ENCODE measurements around the gene AHCYL1.

AHCYL1 gene

GRCh38 chr1:110050602-110051261, 66.2 kb downstream of the AHCYL1 start:
- Mint-ChIP-seq H3K4me3 (no peak overlapping the region), H3K9me3 (no peaks in the 10 kb centered on the region), H3K36me3 (ENCODE audit: low read depth) (peaks cover 84% of the 10 kb centered on the region), H3K4me1 (peaks cover 8% of the 10 kb centered on the region), H3K27ac (no peak overlapping the region), H3K27me3 (ENCODE audit: low read depth) (no peaks in the 10 kb centered on the region)
- TF ChIP-seq CTCF (IDR thresholded peaks at IDR 0.05; ENCODE audit: unreplicated experiment in 3 of 3) = no peak

GRCh38 chr1:110051262-110051648, 66.7 kb downstream of the AHCYL1 start:
- Mint-ChIP-seq H3K27ac (no peak overlapping the region), H3K27me3 (ENCODE audit: low read depth) (no peaks in the 10 kb centered on the region), H3K9me3 (no peaks in the 10 kb centered on the region), H3K36me3 (ENCODE audit: low read depth) (peaks cover 84% of the 10 kb centered on the region), H3K4me1 (peaks cover 7% of the 10 kb centered on the region), H3K4me3 (no peak overlapping the region)
- TF ChIP-seq CTCF (IDR thresholded peaks at IDR 0.05; ENCODE audit: unreplicated experiment in 3 of 3) = no peak

GRCh38 chr1:110053552-110054428, 69.2 kb downstream of the AHCYL1 start:
- TF ChIP-seq CTCF (IDR thresholded peaks at IDR 0.05; ENCODE audit: unreplicated experiment in 3 of 3) = peak; percentile 89 to 94 (median 93)

GRCh38 chr1:110055493-110056284, 71.1 kb downstream of the AHCYL1 start:
- Mint-ChIP-seq H3K4me1 (peaks cover 34% of the 10 kb centered on the region), H3K27ac (no peak overlapping the region), H3K36me3 (ENCODE audit: low read depth) (peaks cover 78% of the 10 kb centered on the region), H3K27me3 (ENCODE audit: low read depth) (no peaks in the 10 kb centered on the region), H3K4me3 (no peak overlapping the region), H3K9me3 (no peaks in the 10 kb centered on the region)
- no peak for TF ChIP-seq CTCF (IDR thresholded peaks at IDR 0.05; ENCODE audit: unreplicated experiment in 3 of 3)

More at GRCh38 chr1:110053552-110054428, 69.2 kb downstream of the AHCYL1 start:
- H3K27me3 Mint-ChIP-seq (ENCODE audit: low read depth) = no peaks in the 10 kb centered on the region
- no peaks in the 10 kb centered on the region for H3K9me3 Mint-ChIP-seq
- H3K4me1 Mint-ChIP-seq = peaks cover 25% of the 10 kb centered on the region
- H3K4me3 Mint-ChIP-seq = no peak overlapping the region
- H3K36me3 Mint-ChIP-seq (ENCODE audit: low read depth) = peaks cover 80% of the 10 kb centered on the region
- H3K27ac Mint-ChIP-seq = peak overlapping the region in 1 of 3 experiments; percentile 50

- Mint-ChIP-seq H3K27ac (no peak overlapping the region), H3K4me1 (peaks cover 34% of the 10 kb centered on the region), H3K4me3 (no peak overlapping the region), H3K9me3 (no peaks in the 10 kb centered on the region), H3K36me3 (ENCODE audit: low read depth) (peaks cover 77% of the 10 kb centered on the region), H3K27me3 (ENCODE audit: low read depth) (no peaks in the 10 kb centered on the region)
- TF ChIP-seq CTCF (IDR thresholded peaks at IDR 0.05; ENCODE audit: unreplicated experiment in 3 of 3) = no peak
These were observed 71.7 kb downstream of the AHCYL1 start for GRCh38 chr1:110056285-110056683.

All from nephron (organoid).